ENCODE measurements around the gene RPL19. TPM values are rescaled to one million over a fixed set of nuclear protein-coding genes. Genes with fewer than 3 reads are reported as not detected.

Gene RPL19
- total RNA-seq, 1 experiment from 2014 or later, result 3,055 TPM

- Mint-ChIP-seq H3K4me1 (ENCODE audit: insufficient read depth, unreplicated experiment) (peaks cover 4% of the 10 kb centered on the region), H3K4me3 (ENCODE audit: unreplicated experiment) (no peak overlapping the region), H3K9me3 (ENCODE audit: unreplicated experiment) (no peaks in the 10 kb centered on the region), H3K27ac (ENCODE audit: low read depth, unreplicated experiment) (no peak overlapping the region), H3K27me3 (ENCODE audit: insufficient read depth, unreplicated experiment) (no peaks in the 10 kb centered on the region), H3K36me3 (ENCODE audit: insufficient read depth, unreplicated experiment) (peaks cover 24% of the 10 kb centered on the region)
- no peak for TF ChIP-seq CTCF (IDR thresholded peaks at IDR 0.05; ENCODE audit: unreplicated experiment)
- POLR2A ChIA-PET, result interaction anchor here (0.6 kb wide), 1 partner anchor 778 kb away, joined by 6 read pairs; no protein-coding TSS in a partner anchor
- DNase-seq (ENCODE audit: unreplicated experiment), result no peak
- no TSS peak for BruUV-seq (replicated peaks)
- intact Hi-C loops (cut with micrococcal nuclease), result no loop called here
- CTCF ChIA-PET, result interaction anchor here (0.6 to 6.6 kb wide), 5 partner anchors 9 to 191 kb away, joined by 3 to 44 read pairs (median 7); partner anchors contain the start of gene ARL5C
Observed at GRCh38 chr17:39173526-39174274, 26.4 kb upstream of the RPL19 start.

GRCh38 chr17:39174920-39175694 lies 25.0 kb upstream of the RPL19 start:
- peaks cover 6% of the 10 kb centered on the region for H3K4me1 Mint-ChIP-seq (ENCODE audit: insufficient read depth, unreplicated experiment)
- BruUV-seq (replicated peaks), result no TSS peak
- DNase-seq (ENCODE audit: unreplicated experiment), result peak; percentile 73
- peaks cover 27% of the 10 kb centered on the region for H3K36me3 Mint-ChIP-seq (ENCODE audit: insufficient read depth, unreplicated experiment)
- ChIA-PET POLR2A (interaction anchor here (0.8 kb wide), 1 partner anchor 22 kb away, joined by 4 read pairs; no protein-coding TSS in a partner anchor), CTCF (interaction anchor here (0.6 to 6.6 kb wide), 17 partner anchors 10 to 756 kb away, joined by 3 to 44 read pairs (median 3); partner anchors contain the start of gene ARL5C)
- H3K27me3 Mint-ChIP-seq (ENCODE audit: insufficient read depth, unreplicated experiment), result no peaks in the 10 kb centered on the region
- H3K4me3 Mint-ChIP-seq (ENCODE audit: unreplicated experiment), result no peak overlapping the region
- intact Hi-C loops (cut with micrococcal nuclease), result no loop called here
- no peaks in the 10 kb centered on the region for H3K9me3 Mint-ChIP-seq (ENCODE audit: unreplicated experiment)
- peak; percentile 65 for TF ChIP-seq CTCF (IDR thresholded peaks at IDR 0.05; ENCODE audit: unreplicated experiment)
- H3K27ac Mint-ChIP-seq (ENCODE audit: low read depth, unreplicated experiment), result no peak overlapping the region

- no peak overlapping the region for H3K27ac Mint-ChIP-seq (ENCODE audit: low read depth, unreplicated experiment)
- DNase-seq (ENCODE audit: unreplicated experiment), result no peak
- ChIA-PET POLR2A (no interaction called here), CTCF (interaction anchor here (0.6 to 6.6 kb wide), 12 partner anchors 11 to 439 kb away, joined by 3 to 44 read pairs (median 4); partner anchors contain the start of genes ARL5C and STAC2)
- no peaks in the 10 kb centered on the region for H3K27me3 Mint-ChIP-seq (ENCODE audit: insufficient read depth, unreplicated experiment)
- BruUV-seq (replicated peaks), result no TSS peak
- no peak overlapping the region for H3K4me3 Mint-ChIP-seq (ENCODE audit: unreplicated experiment)
- H3K4me1 Mint-ChIP-seq (ENCODE audit: insufficient read depth, unreplicated experiment), result peaks cover 6% of the 10 kb centered on the region
- peaks cover 27% of the 10 kb centered on the region for H3K36me3 Mint-ChIP-seq (ENCODE audit: insufficient read depth, unreplicated experiment)
- H3K9me3 Mint-ChIP-seq (ENCODE audit: unreplicated experiment), result no peaks in the 10 kb centered on the region
- intact Hi-C loops (cut with micrococcal nuclease), result no loop called here
- TF ChIP-seq CTCF (IDR thresholded peaks at IDR 0.05; ENCODE audit: unreplicated experiment), result no peak
Observed at GRCh38 chr17:39175695-39176093, 24.4 kb upstream of the RPL19 start.

- BruUV-seq (replicated peaks), result no TSS peak
- Mint-ChIP-seq H3K27ac (ENCODE audit: low read depth, unreplicated experiment) (no peak overlapping the region), H3K27me3 (ENCODE audit: insufficient read depth, unreplicated experiment) (no peaks in the 10 kb centered on the region), H3K4me3 (ENCODE audit: unreplicated experiment) (no peak overlapping the region), H3K4me1 (ENCODE audit: insufficient read depth, unreplicated experiment) (peaks cover 6% of the 10 kb centered on the region), H3K9me3 (ENCODE audit: unreplicated experiment) (no peaks in the 10 kb centered on the region), H3K36me3 (ENCODE audit: insufficient read depth, unreplicated experiment) (peaks cover 27% of the 10 kb centered on the region)
- intact Hi-C loops (cut with micrococcal nuclease), result no loop called here
- CTCF ChIA-PET, result interaction anchor here (1.0 to 6.6 kb wide), 2 partner anchors 13 to 19 kb away, joined by 4 to 44 read pairs; partner anchors contain the start of gene ARL5C
- DNase-seq (ENCODE audit: unreplicated experiment), result no peak
- TF ChIP-seq CTCF (IDR thresholded peaks at IDR 0.05; ENCODE audit: unreplicated experiment), result no peak
- POLR2A ChIA-PET, result interaction anchor here (2.9 kb wide), 1 partner anchor 23 kb away, joined by 8 read pairs; the partner anchor contains the start of gene RPL19
Observed at GRCh38 chr17:39177256-39177655, 22.8 kb upstream of the RPL19 start.
